HCT116 (cell line): ENCODE measurements around the gene HIPK2.

ENCODE experiments used
- ATF3 ChIP-seq: IDR thresholded peaks from 2 replicates; pipeline ENCODE4 v1.6.1; 2012
- EZH2 ChIP-seq: fragments of 200-600 bp; sonication (generic); IDR thresholded peaks from 2 replicates; pipeline ENCODE4 v1.6.1; 2017; ENCODE audit warnings: antibody characterized with exemption, mixed run types
- JUND ChIP-seq: IDR thresholded peaks from 2 replicates; pipeline ENCODE4 v1.6.1; 2012
- POLR2A ChIP-seq: IDR thresholded peaks from 2 replicates; pipeline ENCODE4 v1.7.0; 2011; ENCODE audit warnings: borderline replicate concordance; ENCODE audit not compliant: insufficient read depth, insufficient read length; ENCODE audit errors: extremely low read depth
- POLR2AphosphoS5 ChIP-seq: IDR thresholded peaks from 2 replicates; pipeline ENCODE4 v1.6.1; 2011; ENCODE audit warnings: mild to moderate bottlenecking, low read depth, low read length, moderate library complexity
- SIN3A ChIP-seq: IDR thresholded peaks from 2 replicates; pipeline ENCODE4 v1.6.1; 2012; ENCODE audit warnings: low read depth
- TF ChIP-seq, protein P1 (sequence below), 3 experiments: fragments of 200-600 bp in 1 of 3; sonication (generic) in 1 of 3; IDR thresholded peaks in 2 of 3; conservative IDR thresholded peaks in 1 of 3; 2 replicates each; pipeline ENCODE4 v1.5.1; 2012 to 2017; ENCODE audit warnings: low read depth in 2 of 3, low read length in 2 of 3, antibody characterized with exemption in 1 of 3, borderline replicate concordance in 1 of 3, control low read depth in 1 of 3, mild to moderate bottlenecking in 1 of 3, mixed read lengths in 1 of 3, mixed run types in 1 of 3, moderate library complexity in 1 of 3; ENCODE audit not compliant: insufficient read depth in 1 of 3

- no peak for TF ChIP-seq POLR2AphosphoS5
- TF ChIP-seq, protein P1, sequence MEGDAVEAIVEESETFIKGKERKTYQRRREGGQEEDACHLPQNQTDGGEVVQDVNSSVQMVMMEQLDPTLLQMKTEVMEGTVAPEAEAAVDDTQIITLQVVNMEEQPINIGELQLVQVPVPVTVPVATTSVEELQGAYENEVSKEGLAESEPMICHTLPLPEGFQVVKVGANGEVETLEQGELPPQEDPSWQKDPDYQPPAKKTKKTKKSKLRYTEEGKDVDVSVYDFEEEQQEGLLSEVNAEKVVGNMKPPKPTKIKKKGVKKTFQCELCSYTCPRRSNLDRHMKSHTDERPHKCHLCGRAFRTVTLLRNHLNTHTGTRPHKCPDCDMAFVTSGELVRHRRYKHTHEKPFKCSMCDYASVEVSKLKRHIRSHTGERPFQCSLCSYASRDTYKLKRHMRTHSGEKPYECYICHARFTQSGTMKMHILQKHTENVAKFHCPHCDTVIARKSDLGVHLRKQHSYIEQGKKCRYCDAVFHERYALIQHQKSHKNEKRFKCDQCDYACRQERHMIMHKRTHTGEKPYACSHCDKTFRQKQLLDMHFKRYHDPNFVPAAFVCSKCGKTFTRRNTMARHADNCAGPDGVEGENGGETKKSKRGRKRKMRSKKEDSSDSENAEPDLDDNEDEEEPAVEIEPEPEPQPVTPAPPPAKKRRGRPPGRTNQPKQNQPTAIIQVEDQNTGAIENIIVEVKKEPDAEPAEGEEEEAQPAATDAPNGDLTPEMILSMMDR (IDR thresholded peaks at IDR 0.05 in 2 of 3, conservative IDR thresholded peaks at IDR 0.05 in 1 of 3; ENCODE audit: borderline replicate concordance in 1 of 3, insufficient read depth in 1 of 3, low read depth in 2 of 3, low read length in 2 of 3), result no peak
- no peak for TF ChIP-seq ATF3
- no peak for TF ChIP-seq POLR2A
- no peak for TF ChIP-seq JUND
- TF ChIP-seq SIN3A, result no peak
- no peak for TF ChIP-seq EZH2
Observed at GRCh38 chr7:139750459-139751095, 27.2 kb downstream of the HIPK2 start.
